Measurements from ENCODE around the gene TNFAIP2.
"Not testable (repeated sequence)": the region's sequence is repeated elsewhere in the genome, so short reads cannot be mapped to it uniquely, and the experiment has no call there.

Gene TNFAIP2

GRCh38 chr14:103107941-103108748 lies 15.1 kb upstream of the TNFAIP2 start:
- no peak for FAIRE-seq

GRCh38 chr14:103108749-103109207 lies 14.5 kb upstream of the TNFAIP2 start:
- no peak for FAIRE-seq

- FAIRE-seq = no peak
These were observed 13.5 kb upstream of the TNFAIP2 start for GRCh38 chr14:103109535-103110441.

- FAIRE-seq = no peak
These were observed 12.5 kb upstream of the TNFAIP2 start for GRCh38 chr14:103110681-103111231.

- no peak for FAIRE-seq
These were observed 11.9 kb upstream of the TNFAIP2 start for GRCh38 chr14:103111232-103111868.

GRCh38 chr14:103112400-103113243 lies 10.6 kb upstream of the TNFAIP2 start:
- no peak for FAIRE-seq

GRCh38 chr14:103113303-103113702 lies 10.0 kb upstream of the TNFAIP2 start:
- FAIRE-seq = no peak

GRCh38 chr14:103113774-103114173 lies 9.5 kb upstream of the TNFAIP2 start:
- FAIRE-seq = no peak

- FAIRE-seq = not testable (repeated sequence)
These were observed 8.1 kb upstream of the TNFAIP2 start for GRCh38 chr14:103115086-103115679.

- FAIRE-seq = no peak
These were observed 7.3 kb upstream of the TNFAIP2 start for GRCh38 chr14:103115845-103116572.

- FAIRE-seq = no peak
These were observed 6.6 kb upstream of the TNFAIP2 start for GRCh38 chr14:103116636-103117035.

GRCh38 chr14:103117499-103117898 lies 5.8 kb upstream of the TNFAIP2 start:
- not testable (repeated sequence) for FAIRE-seq

- FAIRE-seq = no peak
These were observed 5.1 kb upstream of the TNFAIP2 start for GRCh38 chr14:103118018-103118662.

GRCh38 chr14:103118663-103119404 lies 4.4 kb upstream of the TNFAIP2 start:
- FAIRE-seq = no peak

GRCh38 chr14:103119527-103119926 lies 3.7 kb upstream of the TNFAIP2 start:
- FAIRE-seq = not testable (repeated sequence)

GRCh38 chr14:103121121-103121845 lies 2.0 kb upstream of the TNFAIP2 start:
- FAIRE-seq = no peak

- no peak for FAIRE-seq
These were observed 1.2 kb upstream of the TNFAIP2 start for GRCh38 chr14:103121846-103122584.

- no peak for FAIRE-seq
These were observed 695 bp upstream of the TNFAIP2 start for GRCh38 chr14:103122585-103122946.
